OCI-LY7 (cell line): ENCODE measurements around the gene SERTAD4.
"Not testable (repeated sequence)": the region's sequence is repeated elsewhere in the genome, so short reads cannot be mapped to it uniquely, and the experiment has no call there.

Experiments used
- CTCF ChIP-seq: fragments of 200-600 bp; sonication (generic); conservative IDR thresholded peaks from 2 replicates; pipeline ENCODE4 v1.5.1; 2014; ENCODE audit warnings: mild to moderate bottlenecking, antibody characterized with exemption, low read length, moderate library complexity, mixed read lengths
- EZH2phosphoT487 ChIP-seq: fragments of 200-600 bp; sonication (generic); IDR thresholded peaks from 2 replicates; pipeline ENCODE4 v1.6.1; 2018; ENCODE audit warnings: low read depth, borderline replicate concordance, mild to moderate bottlenecking, mixed run types, antibody characterized with exemption, low read length, moderate library complexity, mixed read lengths

DNA sequence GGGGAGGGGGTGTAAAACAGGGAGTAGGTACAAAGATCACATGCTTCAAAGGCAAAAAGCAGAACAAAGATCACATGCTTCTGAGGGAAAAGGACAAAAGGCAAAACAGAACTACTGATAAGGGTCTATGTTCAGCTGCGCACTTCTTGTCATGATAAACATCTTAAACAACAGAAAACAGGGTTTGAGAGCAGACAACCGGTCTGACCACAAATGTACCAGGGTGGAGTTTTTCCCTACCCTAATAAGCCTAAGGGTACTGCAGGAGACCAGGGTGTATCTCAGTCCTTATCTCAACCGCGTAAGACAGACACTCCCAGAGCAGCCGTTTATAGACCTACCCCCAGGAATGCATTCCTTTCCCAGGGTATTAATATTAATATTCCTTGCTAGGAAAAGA lies 36.3 kb upstream of the SERTAD4 start:
- TF ChIP-seq CTCF, EZH2phosphoT487: not testable (repeated sequence)
